ENCODE results near the gene FAM53A.

FAM53A gene

GRCh38 chr4:1599026-1599481, 85.1 kb downstream of the FAM53A start:
- TF ChIP-seq, protein P1, sequence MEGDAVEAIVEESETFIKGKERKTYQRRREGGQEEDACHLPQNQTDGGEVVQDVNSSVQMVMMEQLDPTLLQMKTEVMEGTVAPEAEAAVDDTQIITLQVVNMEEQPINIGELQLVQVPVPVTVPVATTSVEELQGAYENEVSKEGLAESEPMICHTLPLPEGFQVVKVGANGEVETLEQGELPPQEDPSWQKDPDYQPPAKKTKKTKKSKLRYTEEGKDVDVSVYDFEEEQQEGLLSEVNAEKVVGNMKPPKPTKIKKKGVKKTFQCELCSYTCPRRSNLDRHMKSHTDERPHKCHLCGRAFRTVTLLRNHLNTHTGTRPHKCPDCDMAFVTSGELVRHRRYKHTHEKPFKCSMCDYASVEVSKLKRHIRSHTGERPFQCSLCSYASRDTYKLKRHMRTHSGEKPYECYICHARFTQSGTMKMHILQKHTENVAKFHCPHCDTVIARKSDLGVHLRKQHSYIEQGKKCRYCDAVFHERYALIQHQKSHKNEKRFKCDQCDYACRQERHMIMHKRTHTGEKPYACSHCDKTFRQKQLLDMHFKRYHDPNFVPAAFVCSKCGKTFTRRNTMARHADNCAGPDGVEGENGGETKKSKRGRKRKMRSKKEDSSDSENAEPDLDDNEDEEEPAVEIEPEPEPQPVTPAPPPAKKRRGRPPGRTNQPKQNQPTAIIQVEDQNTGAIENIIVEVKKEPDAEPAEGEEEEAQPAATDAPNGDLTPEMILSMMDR (IDR thresholded peaks at IDR 0.05; ENCODE audit: low read depth, low read length), result no peak
- H3K4me3 ChIP-seq (ENCODE audit: low read depth, low read length), result no peak overlapping the region
- DNase-seq (ENCODE audit: low read depth, low spot score), result no peak
- in situ Hi-C loops (cut with HindIII; ENCODE audit: low sequenced_read_pairs), result no loop called here

GRCh38 chr4:1598206-1599025, 85.7 kb downstream of the FAM53A start:
- in situ Hi-C loops (cut with HindIII; ENCODE audit: low sequenced_read_pairs), result no loop called here
- H3K4me3 ChIP-seq (ENCODE audit: low read depth, low read length), result no peak overlapping the region
- DNase-seq (ENCODE audit: low read depth, low spot score), result no peak
- TF ChIP-seq, protein P1 (IDR thresholded peaks at IDR 0.05; ENCODE audit: low read depth, low read length), result no peak

DNA sequence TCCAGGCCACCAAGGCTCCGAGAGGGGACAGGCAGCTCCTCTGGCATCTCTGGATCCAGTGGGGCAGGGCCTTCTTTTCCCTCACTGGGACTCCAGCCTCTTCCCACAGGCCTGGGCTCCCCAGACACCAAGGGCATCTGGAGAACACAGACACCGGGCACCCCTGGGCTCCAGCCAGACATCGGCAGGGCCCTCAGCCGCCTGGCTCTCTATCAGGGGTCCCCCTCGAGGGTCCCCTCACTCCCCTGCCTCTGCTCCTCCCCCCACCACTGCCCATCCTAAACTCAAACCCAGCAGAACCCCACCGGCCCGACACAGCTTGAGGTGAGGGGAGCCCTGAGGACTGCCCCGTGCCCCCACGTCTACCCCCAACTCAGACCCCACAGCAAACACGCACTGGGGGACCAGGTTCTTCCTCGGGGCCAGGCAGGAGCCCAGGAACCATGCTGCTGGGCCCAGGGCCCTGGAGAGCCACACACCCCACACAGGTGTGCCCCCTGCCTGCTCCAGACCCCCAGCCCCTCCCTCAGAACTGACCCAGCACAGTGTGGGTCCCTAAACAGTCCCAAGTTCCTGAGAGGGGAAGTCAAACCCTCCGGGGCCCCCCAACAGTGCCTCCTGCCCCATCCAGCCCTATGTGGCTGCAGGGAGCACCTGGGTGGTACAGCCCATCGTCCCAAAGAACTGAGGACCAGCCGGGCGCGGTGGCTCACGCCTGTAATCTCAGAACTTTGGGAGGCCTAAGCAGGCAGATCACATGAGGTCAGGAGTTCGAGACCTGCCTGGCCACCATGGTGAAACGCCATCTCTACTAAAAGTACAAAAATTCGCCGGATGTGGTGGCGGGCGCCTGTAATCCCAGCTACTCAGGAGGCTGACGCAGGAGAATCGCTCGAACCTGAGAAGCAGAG, 86.8 kb downstream of the FAM53A start:
- in situ Hi-C loops (cut with HindIII; ENCODE audit: low sequenced_read_pairs), result no loop called here
- no peak overlapping the region for H3K4me3 ChIP-seq (ENCODE audit: low read depth, low read length)
- no peak for DNase-seq (ENCODE audit: low read depth, low spot score)
- TF ChIP-seq, protein P1 (IDR thresholded peaks at IDR 0.05; ENCODE audit: low read depth, low read length), result no peak

DNA sequence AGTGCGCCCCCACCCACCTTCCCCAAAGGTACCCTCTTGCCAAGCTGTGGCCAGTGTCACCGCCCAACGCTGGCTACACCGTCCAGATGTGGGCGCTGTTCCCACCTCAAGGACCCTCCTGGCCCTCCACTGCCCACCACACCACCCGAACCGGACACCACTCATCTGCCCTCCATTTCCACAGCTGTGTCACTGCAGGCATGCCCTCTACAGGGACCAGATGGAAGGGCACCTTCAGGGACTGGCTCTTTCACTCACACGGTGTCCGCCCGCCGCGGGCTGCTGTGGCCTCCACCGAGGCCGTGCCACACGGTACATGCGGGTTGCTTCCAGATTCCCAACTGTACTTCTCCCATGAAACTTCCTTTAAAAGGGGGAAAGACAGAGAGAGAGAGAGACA, 87.7 kb downstream of the FAM53A start:
- in situ Hi-C loops (cut with HindIII; ENCODE audit: low sequenced_read_pairs), result no loop called here
- TF ChIP-seq, protein P1 (IDR thresholded peaks at IDR 0.05; ENCODE audit: low read depth, low read length), result no peak
- no peak overlapping the region for H3K4me3 ChIP-seq (ENCODE audit: low read depth, low read length)
- DNase-seq (ENCODE audit: low read depth, low spot score), result no peak

DNA sequence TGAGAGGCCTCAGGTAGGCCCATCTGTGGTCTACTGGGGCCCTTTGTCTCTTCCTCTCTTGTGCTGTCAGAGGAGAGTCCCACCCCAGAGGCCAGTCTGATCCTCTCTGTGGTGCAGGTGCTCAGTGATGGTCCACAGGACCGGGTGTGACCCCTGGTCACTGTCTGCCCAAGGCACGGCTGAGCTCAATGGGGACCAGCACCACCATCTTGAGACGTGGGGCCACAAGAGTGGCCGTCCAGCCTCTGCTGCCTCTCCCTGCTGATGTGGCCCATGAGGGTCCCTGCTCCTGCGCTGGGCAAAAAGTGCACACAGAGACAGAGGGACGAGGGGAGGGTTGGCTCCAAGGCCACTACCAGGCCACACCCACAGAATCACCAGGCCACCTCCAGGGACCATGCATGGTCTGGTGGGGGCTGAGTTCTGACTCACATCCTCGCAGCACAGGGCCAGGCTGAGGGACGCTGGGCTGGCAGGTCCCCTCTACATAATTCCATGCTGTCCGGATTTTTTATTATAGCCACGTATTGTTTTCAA, 88.3 kb downstream of the FAM53A start:
- in situ Hi-C loops (cut with HindIII; ENCODE audit: low sequenced_read_pairs), result no loop called here
- TF ChIP-seq, protein P1 (IDR thresholded peaks at IDR 0.05; ENCODE audit: low read depth, low read length), result no peak
- no peak for DNase-seq (ENCODE audit: low read depth, low spot score)
- no peak overlapping the region for H3K4me3 ChIP-seq (ENCODE audit: low read depth, low read length)
